HepG2 (cell line): ENCODE results near the gene ARF6. TPM values are rescaled to one million over a fixed set of nuclear protein-coding genes. Genes with fewer than 3 reads are reported as not detected.

Source experiments
- ATRX ChIP-seq: sonication (generic); formaldehyde crosslinking; IDR thresholded peaks from 2 replicates; pipeline ENCODE4 v1.4.0; 2020; ENCODE audit warnings: missing genetic modification reagents, borderline replicate concordance
- BCL3 ChIP-seq: sonication (generic); formaldehyde crosslinking; IDR thresholded peaks from 2 replicates; pipeline ENCODE4 v1.5.1; 2020; ENCODE audit warnings: mild to moderate bottlenecking, missing genetic modification reagents, moderate library complexity
- CEBPB ChIP-seq: IDR thresholded peaks from 2 replicates; pipeline ENCODE4 v1.6.1; 2011; ENCODE audit warnings: low read depth, low read length, improper control_type of control experiment, borderline replicate concordance
- DMAP1 ChIP-seq: IDR thresholded peaks from 2 replicates; pipeline ENCODE4 v1.6.1; 2016
- EP300 ChIP-seq, 3 experiments: sonication (generic) in 1 of 3; formaldehyde crosslinking in 1 of 3; IDR thresholded peaks; 2 replicates each; pipeline versions ENCODE4 v1.5.1 to v1.6.1; 2011 to 2020; ENCODE audit warnings: low read depth in 2 of 3, low read length in 2 of 3, borderline replicate concordance in 1 of 3, improper control_type of control experiment in 1 of 3, mild to moderate bottlenecking in 1 of 3, missing genetic modification reagents in 1 of 3, moderate library complexity in 1 of 3
- FOXP4 ChIP-seq: sonication (generic); formaldehyde crosslinking; IDR thresholded peaks from 2 replicates; pipeline ENCODE4 v1.4.0; 2020; ENCODE audit warnings: missing genetic modification reagents
- HNRNPUL1 ChIP-seq: fragments of 200-400 bp; formaldehyde crosslinking; IDR thresholded peaks from 2 replicates; pipeline ENCODE4 v1.6.1; 2017; ENCODE audit warnings: low read depth, mild to moderate bottlenecking, low read length, moderate library complexity
- KLF6 ChIP-seq: IDR thresholded peaks from 2 replicates; pipeline ENCODE4 v1.8.0; 2016; ENCODE audit warnings: missing biosample characterization, missing genetic modification reagents
- KMT2B ChIP-seq: IDR thresholded peaks from 2 replicates; pipeline ENCODE4 v1.6.1; 2016; ENCODE audit warnings: missing genetic modification reagents, missing compliant biosample characterization
- NAIF1 ChIP-seq: sonication (generic); formaldehyde crosslinking; IDR thresholded peaks from 2 replicates; pipeline ENCODE4 v1.5.0; 2020; ENCODE audit warnings: mild to moderate bottlenecking, missing genetic modification reagents, borderline replicate concordance
- NRL ChIP-seq: sonication (generic); formaldehyde crosslinking; IDR thresholded peaks from 2 replicates; pipeline ENCODE4 v1.5.0; 2020; ENCODE audit warnings: missing genetic modification reagents, mild to moderate bottlenecking, moderate library complexity, borderline replicate concordance
- PAF1 ChIP-seq: IDR thresholded peaks from 2 replicates; pipeline ENCODE4 v1.6.1; 2016; ENCODE audit warnings: missing genetic modification reagents, missing compliant biosample characterization
- PHF21A ChIP-seq: sonication (generic); formaldehyde crosslinking; IDR thresholded peaks from 2 replicates; pipeline ENCODE4 v1.5.0; 2020; ENCODE audit warnings: mild to moderate bottlenecking, missing genetic modification reagents
- RORA ChIP-seq: sonication (generic); formaldehyde crosslinking; IDR thresholded peaks from 2 replicates; pipeline ENCODE4 v1.5.0; 2020; ENCODE audit warnings: mild to moderate bottlenecking, missing genetic modification reagents, moderate library complexity
- SYNCRIP ChIP-seq: fragments of 200-400 bp; formaldehyde crosslinking; IDR thresholded peaks from 2 replicates; pipeline ENCODE4 v1.6.1; 2018; ENCODE audit warnings: mild to moderate bottlenecking, low read depth, low read length; ENCODE audit not compliant: insufficient read depth
- TAF1 ChIP-seq: sonication (generic); formaldehyde crosslinking; IDR thresholded peaks from 2 replicates; pipeline ENCODE4 v1.4.0; 2020; ENCODE audit warnings: missing genetic modification reagents
- ZFP41 ChIP-seq: sonication (generic); formaldehyde crosslinking; IDR thresholded peaks from 2 replicates; pipeline ENCODE4 v1.4.0; 2020; ENCODE audit warnings: mild to moderate bottlenecking, missing genetic modification reagents, borderline replicate concordance
- ZNF143 ChIP-seq: sonication (generic); formaldehyde crosslinking; IDR thresholded peaks from 2 replicates; pipeline ENCODE4 v1.4.0; 2020; ENCODE audit warnings: missing genetic modification reagents
- ZNF20 ChIP-seq: sonication (generic); formaldehyde crosslinking; IDR thresholded peaks from 2 replicates; pipeline ENCODE4 v1.4.0; 2020; ENCODE audit warnings: mild to moderate bottlenecking, moderate library complexity, missing genetic modification reagents
- ZNF224 ChIP-seq: sonication (generic); formaldehyde crosslinking; IDR thresholded peaks from 2 replicates; pipeline ENCODE4 v1.5.0; 2020; ENCODE audit warnings: mild to moderate bottlenecking, missing genetic modification reagents
- ZNF367 ChIP-seq: sonication (generic); formaldehyde crosslinking; IDR thresholded peaks from 2 replicates; pipeline ENCODE4 v1.4.0; 2020; ENCODE audit warnings: missing genetic modification reagents, borderline replicate concordance
- ZNF484 ChIP-seq: sonication (generic); formaldehyde crosslinking; IDR thresholded peaks from 2 replicates; pipeline ENCODE4 v1.5.1; 2020; ENCODE audit warnings: mild to moderate bottlenecking, low read depth, missing genetic modification reagents, borderline replicate concordance
- ZNF672 ChIP-seq: sonication (generic); formaldehyde crosslinking; IDR thresholded peaks from 2 replicates; pipeline ENCODE4 v1.8.1; 2022; ENCODE audit warnings: missing genetic modification reagents
- ZNF678 ChIP-seq: sonication (generic); formaldehyde crosslinking; IDR thresholded peaks from 2 replicates; pipeline ENCODE4 v1.4.0; 2020; ENCODE audit warnings: mild to moderate bottlenecking, missing genetic modification reagents
- ZNF746 ChIP-seq: sonication (generic); formaldehyde crosslinking; IDR thresholded peaks from 2 replicates; pipeline ENCODE4 v1.8.0; 2022; ENCODE audit warnings: mild to moderate bottlenecking, missing genetic modification reagents
- ZSCAN12 ChIP-seq: sonication (generic); formaldehyde crosslinking; IDR thresholded peaks from 2 replicates; pipeline ENCODE4 v1.9.0; 2021; ENCODE audit warnings: mild to moderate bottlenecking, missing genetic modification reagents
- ZSCAN25 ChIP-seq: sonication (generic); formaldehyde crosslinking; IDR thresholded peaks from 2 replicates; pipeline ENCODE4 v1.8.0; 2022; ENCODE audit warnings: mild to moderate bottlenecking, missing genetic modification reagents
- ZZZ3 ChIP-seq: sonication (generic); formaldehyde crosslinking; IDR thresholded peaks from 2 replicates; pipeline ENCODE4 v1.4.0; 2020; ENCODE audit warnings: missing genetic modification reagents, mild to moderate bottlenecking, borderline replicate concordance
- polyA plus RNA-seq, 8 experiments: library from polyadenylated mRNA; depleted of rRNA in 3 of 8; stranded (reverse) in 7 of 8; unstranded in 1 of 8; fragments of >200 nt; fragmentation: Illumina TruSeq in 4 of 8; extraction: Trizol in 4 of 8; gene quantifications; 2 replicates each; pipeline versions ENCODE4 v1.2.1 to v1.2.3, GENCODE V29; 2011 to 2016; ENCODE audit warnings: low read depth in 4 of 8, missing spikeins in 1 of 8, mixed read lengths in 1 of 8; ENCODE audit not compliant: insufficient read depth in 1 of 8
- total RNA-seq, 5 experiments: library from RNA; depleted of rRNA; stranded (reverse); fragments of >200 nt; fragmentation: Illumina TruSeq; extraction: Trizol; gene quantifications; 2 replicates each; pipeline ENCODE4 v1.2.3, GENCODE V29; 2016; ENCODE audit warnings: low read depth in 1 of 5

Gene ARF6
- total and polyA plus RNA-seq, 2 of the 13 experiments (the other 11 are each of a cell fraction or from before 2014, with no cell fraction given) = 12.7 to 31.9 TPM

- TF ChIP-seq KLF6 (CRISPR knock-in tag) (no peak), ATRX (CRISPR knock-in tag) (no peak), ZNF367 (CRISPR knock-in tag) (no peak), BCL3 (no peak), HNRNPUL1 (no peak), SYNCRIP (no peak), KMT2B (CRISPR knock-in tag) (no peak), NRL (CRISPR knock-in tag) (no peak), EP300 (IDR thresholded peaks at IDR 0.05; ENCODE audit: low read depth in 2 of 2, low read length in 2 of 2) (no peak), EP300 (CRISPR knock-in tag; IDR thresholded peaks at IDR 0.05; ENCODE audit: borderline replicate concordance) (no peak), ZNF746 (CRISPR knock-in tag) (no peak), ZNF672 (CRISPR knock-in tag) (no peak), ZFP41 (CRISPR knock-in tag) (no peak), TAF1 (CRISPR knock-in tag) (peak; percentile 56; the same call in 1 of the 2 replicates), PHF21A (CRISPR knock-in tag) (peak; percentile 46; the same call in 1 of the 2 replicates), ZSCAN25 (no peak), ZNF678 (CRISPR knock-in tag) (no peak), PAF1 (CRISPR knock-in tag) (no peak), CEBPB (no peak), ZSCAN12 (no peak), DMAP1 (CRISPR knock-in tag) (no peak; the same call in 1 of the 2 replicates), ZNF484 (no peak), FOXP4 (CRISPR knock-in tag) (0 out of 2 replicates have a peak, but pooled peaks have one; percentile 10), NAIF1 (peak; percentile 87; the same call in 1 of the 2 replicates), ZNF143 (CRISPR knock-in tag) (no peak), ZNF20 (CRISPR knock-in tag) (no peak), ZNF224 (no peak), RORA (CRISPR knock-in tag) (no peak), ZZZ3 (CRISPR knock-in tag) (no peak)
These were observed 30.7 kb upstream of the ARF6 start (continued) for GRCh38 chr14:49862089-49862673.
